ENCODE measurements around the gene CTSW. TPM values are rescaled to one million over a fixed set of nuclear protein-coding genes. Genes with fewer than 3 reads are reported as not detected.

CTSW gene
- total RNA-seq, 1 experiment from 2014 or later, result not detected

GRCh38 chr11:65855927-65856363 lies 23.7 kb upstream of the CTSW start (continued):
- TF ChIP-seq PRRX2 (CRISPR knock-in tag; IDR thresholded peaks at IDR 0.05) (no peak), GRHL2 (CRISPR knock-in tag; IDR thresholded peaks at IDR 0.05; ENCODE audit: insufficient replicate concordance, severe bottlenecking) (no peak)
- TF ChIP-seq, protein P1, sequence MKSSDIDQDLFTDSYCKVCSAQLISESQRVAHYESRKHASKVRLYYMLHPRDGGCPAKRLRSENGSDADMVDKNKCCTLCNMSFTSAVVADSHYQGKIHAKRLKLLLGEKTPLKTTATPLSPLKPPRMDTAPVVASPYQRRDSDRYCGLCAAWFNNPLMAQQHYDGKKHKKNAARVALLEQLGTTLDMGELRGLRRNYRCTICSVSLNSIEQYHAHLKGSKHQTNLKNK (CRISPR knock-in tag; IDR thresholded peaks at IDR 0.05), result no peak
- TF ChIP-seq, protein P2, sequence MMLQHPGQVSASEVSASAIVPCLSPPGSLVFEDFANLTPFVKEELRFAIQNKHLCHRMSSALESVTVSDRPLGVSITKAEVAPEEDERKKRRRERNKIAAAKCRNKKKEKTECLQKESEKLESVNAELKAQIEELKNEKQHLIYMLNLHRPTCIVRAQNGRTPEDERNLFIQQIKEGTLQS (CRISPR knock-in tag; conservative IDR thresholded peaks at IDR 0.05), result no peak
- TF ChIP-seq, protein P3, sequence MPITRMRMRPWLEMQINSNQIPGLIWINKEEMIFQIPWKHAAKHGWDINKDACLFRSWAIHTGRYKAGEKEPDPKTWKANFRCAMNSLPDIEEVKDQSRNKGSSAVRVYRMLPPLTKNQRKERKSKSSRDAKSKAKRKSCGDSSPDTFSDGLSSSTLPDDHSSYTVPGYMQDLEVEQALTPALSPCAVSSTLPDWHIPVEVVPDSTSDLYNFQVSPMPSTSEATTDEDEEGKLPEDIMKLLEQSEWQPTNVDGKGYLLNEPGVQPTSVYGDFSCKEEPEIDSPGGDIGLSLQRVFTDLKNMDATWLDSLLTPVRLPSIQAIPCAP (CRISPR knock-in tag; IDR thresholded peaks at IDR 0.05), result no peak

DNA sequence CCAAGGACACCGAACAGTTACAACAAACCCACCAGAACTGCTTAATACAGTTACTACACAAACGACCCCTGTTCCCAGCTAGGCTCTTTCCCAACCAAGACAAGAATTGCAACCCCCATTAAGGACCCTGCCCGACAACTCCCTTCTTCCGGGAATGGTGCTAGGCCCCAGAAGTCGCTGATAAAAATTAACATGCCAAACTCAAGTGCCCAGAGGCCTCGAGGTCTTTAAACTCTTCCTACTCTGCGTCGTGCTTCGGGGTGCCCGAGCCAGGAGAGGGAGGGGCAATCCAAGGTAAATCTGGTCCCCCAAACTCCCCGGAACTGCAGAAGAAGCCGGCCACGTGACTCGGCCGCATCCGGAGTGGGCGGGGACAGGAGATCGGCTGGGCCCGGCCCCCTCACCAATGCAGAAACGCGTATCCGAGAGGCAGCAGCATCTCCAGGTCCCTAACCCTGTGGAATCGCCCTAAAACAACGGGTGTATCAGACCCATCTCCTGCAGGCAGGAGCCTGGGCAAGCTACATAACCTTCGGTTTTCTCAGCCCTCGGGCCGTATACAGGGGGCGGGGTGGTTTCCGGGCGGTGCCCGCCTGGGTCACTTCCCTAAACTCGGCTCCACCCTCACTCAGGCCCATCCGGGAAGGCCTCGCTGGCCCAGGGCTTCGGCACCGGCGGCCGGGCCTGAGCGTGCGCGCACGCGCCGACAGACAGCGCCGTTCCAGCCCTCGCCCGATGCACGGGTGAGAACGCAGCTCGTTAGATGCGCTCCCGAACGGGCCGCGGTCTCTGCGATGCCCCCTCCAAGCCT lies 22.7 kb upstream of the CTSW start:
- Mint-ChIP-seq H3K9me3 (no peaks in the 10 kb centered on the region), H3K27me3 (ENCODE audit: low read depth) (no peaks in the 10 kb centered on the region), H3K36me3 (peaks cover 44% of the 10 kb centered on the region), H3K27ac (peak overlapping the region; percentile 88), H3K4me3 (peak overlapping the region; percentile 91), H3K4me1 (peaks cover 21% of the 10 kb centered on the region)
- DNase-seq (ENCODE audit: low spot score), result peak; percentile 76
- ChIA-PET CTCF (interaction anchor here (3.6 to 16.6 kb wide), 2 partner anchors 32 to 76 kb away, joined by 40 to 539 read pairs; partner anchors contain the start of genes AP5B1, CCDC85B and FIBP), POLR2A (interaction anchor here (0.9 kb wide), 1 partner anchor 15 kb away, joined by 3 read pairs; no protein-coding TSS in a partner anchor)
- no peak for ATAC-seq
- no peak for TF ChIP-seq FOXJ3 (CRISPR knock-in tag; IDR thresholded peaks at IDR 0.05; ENCODE audit: borderline replicate concordance)
- TF ChIP-seq MXD4 (CRISPR knock-in tag; IDR thresholded peaks at IDR 0.05; ENCODE audit: borderline replicate concordance), result no peak
- no peak for TF ChIP-seq ESRRA (CRISPR knock-in tag; IDR thresholded peaks at IDR 0.05; ENCODE audit: borderline replicate concordance)
- TF ChIP-seq, protein P4, sequence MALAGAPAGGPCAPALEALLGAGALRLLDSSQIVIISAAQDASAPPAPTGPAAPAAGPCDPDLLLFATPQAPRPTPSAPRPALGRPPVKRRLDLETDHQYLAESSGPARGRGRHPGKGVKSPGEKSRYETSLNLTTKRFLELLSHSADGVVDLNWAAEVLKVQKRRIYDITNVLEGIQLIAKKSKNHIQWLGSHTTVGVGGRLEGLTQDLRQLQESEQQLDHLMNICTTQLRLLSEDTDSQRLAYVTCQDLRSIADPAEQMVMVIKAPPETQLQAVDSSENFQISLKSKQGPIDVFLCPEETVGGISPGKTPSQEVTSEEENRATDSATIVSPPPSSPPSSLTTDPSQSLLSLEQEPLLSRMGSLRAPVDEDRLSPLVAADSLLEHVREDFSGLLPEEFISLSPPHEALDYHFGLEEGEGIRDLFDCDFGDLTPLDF (CRISPR knock-in tag; IDR thresholded peaks at IDR 0.05), result no peak
- TF ChIP-seq ZNF219 (CRISPR knock-in tag; IDR thresholded peaks at IDR 0.05; ENCODE audit: borderline replicate concordance), result no peak
- TF ChIP-seq HMGXB4 (CRISPR knock-in tag; IDR thresholded peaks at IDR 0.05), result 0 out of 2 replicates have a peak, but pooled peaks have one; percentile 4
- no peak for TF ChIP-seq RELA (CRISPR knock-in tag; IDR thresholded peaks at IDR 0.05; ENCODE audit: borderline replicate concordance)
- TF ChIP-seq, protein P5, sequence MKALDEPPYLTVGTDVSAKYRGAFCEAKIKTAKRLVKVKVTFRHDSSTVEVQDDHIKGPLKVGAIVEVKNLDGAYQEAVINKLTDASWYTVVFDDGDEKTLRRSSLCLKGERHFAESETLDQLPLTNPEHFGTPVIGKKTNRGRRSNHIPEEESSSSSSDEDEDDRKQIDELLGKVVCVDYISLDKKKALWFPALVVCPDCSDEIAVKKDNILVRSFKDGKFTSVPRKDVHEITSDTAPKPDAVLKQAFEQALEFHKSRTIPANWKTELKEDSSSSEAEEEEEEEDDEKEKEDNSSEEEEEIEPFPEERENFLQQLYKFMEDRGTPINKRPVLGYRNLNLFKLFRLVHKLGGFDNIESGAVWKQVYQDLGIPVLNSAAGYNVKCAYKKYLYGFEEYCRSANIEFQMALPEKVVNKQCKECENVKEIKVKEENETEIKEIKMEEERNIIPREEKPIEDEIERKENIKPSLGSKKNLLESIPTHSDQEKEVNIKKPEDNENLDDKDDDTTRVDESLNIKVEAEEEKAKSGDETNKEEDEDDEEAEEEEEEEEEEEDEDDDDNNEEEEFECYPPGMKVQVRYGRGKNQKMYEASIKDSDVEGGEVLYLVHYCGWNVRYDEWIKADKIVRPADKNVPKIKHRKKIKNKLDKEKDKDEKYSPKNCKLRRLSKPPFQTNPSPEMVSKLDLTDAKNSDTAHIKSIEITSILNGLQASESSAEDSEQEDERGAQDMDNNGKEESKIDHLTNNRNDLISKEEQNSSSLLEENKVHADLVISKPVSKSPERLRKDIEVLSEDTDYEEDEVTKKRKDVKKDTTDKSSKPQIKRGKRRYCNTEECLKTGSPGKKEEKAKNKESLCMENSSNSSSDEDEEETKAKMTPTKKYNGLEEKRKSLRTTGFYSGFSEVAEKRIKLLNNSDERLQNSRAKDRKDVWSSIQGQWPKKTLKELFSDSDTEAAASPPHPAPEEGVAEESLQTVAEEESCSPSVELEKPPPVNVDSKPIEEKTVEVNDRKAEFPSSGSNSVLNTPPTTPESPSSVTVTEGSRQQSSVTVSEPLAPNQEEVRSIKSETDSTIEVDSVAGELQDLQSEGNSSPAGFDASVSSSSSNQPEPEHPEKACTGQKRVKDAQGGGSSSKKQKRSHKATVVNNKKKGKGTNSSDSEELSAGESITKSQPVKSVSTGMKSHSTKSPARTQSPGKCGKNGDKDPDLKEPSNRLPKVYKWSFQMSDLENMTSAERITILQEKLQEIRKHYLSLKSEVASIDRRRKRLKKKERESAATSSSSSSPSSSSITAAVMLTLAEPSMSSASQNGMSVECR (CRISPR knock-in tag; IDR thresholded peaks at IDR 0.05; ENCODE audit: borderline replicate concordance), result peak; percentile 68; the same call in 1 of the 2 replicates
- TF ChIP-seq ATF6 (CRISPR knock-in tag; IDR thresholded peaks at IDR 0.05), result no peak; the same call in 1 of the 2 replicates
- TF ChIP-seq, protein P3 (CRISPR knock-in tag; IDR thresholded peaks at IDR 0.05), result 0 out of 2 replicates have a peak, but pooled peaks have one; percentile 60
- no peak for TF ChIP-seq CBFB (CRISPR knock-in tag; IDR thresholded peaks at IDR 0.05; ENCODE audit: low read depth)
- 0 out of 2 replicates have a peak, but pooled peaks have one; percentile 46 for TF ChIP-seq ATF1 (CRISPR knock-in tag; IDR thresholded peaks at IDR 0.05)
- TF ChIP-seq E2F5 (CRISPR knock-in tag; IDR thresholded peaks at IDR 0.05), result no peak
- no peak for TF ChIP-seq GABPB1 (CRISPR knock-in tag; IDR thresholded peaks at IDR 0.05)
- TF ChIP-seq IRF2 (CRISPR knock-in tag; IDR thresholded peaks at IDR 0.05; ENCODE audit: borderline replicate concordance, low read depth), result no peak
- TF ChIP-seq ZNF232 (CRISPR knock-in tag; IDR thresholded peaks at IDR 0.05), result no peak; the same call in 1 of the 2 replicates
- no peak for TF ChIP-seq ZNF416 (CRISPR knock-in tag; IDR thresholded peaks at IDR 0.05)
